ENCODE data around the gene PTPRN2.

- TF ChIP-seq ATF7 (IDR thresholded peaks at IDR 0.05) (no peak), ZNF224 (CRISPR knock-in tag; IDR thresholded peaks at IDR 0.05) (no peak), ZNF121 (CRISPR knock-in tag; conservative IDR thresholded peaks at IDR 0.05) (no peak)
These were observed 570.2 kb downstream of the PTPRN2 start for GRCh38 chr7:158017111-158018097.
